VCaP (cell line): Measurements from ENCODE around the gene CD2.

ENCODE experiments used
- H3K27ac ChIP-seq: fragments of 450-650 bp; 2 replicates; pipeline ENCODE4 v1.5.1; 2017
- TF ChIP-seq, protein P1 (sequence below): fragments of 450-650 bp; conservative IDR thresholded peaks from 2 replicates; pipeline ENCODE4 v1.5.1; 2017; ENCODE audit warnings: mild to moderate bottlenecking, moderate library complexity

The CD2 gene

DNA sequence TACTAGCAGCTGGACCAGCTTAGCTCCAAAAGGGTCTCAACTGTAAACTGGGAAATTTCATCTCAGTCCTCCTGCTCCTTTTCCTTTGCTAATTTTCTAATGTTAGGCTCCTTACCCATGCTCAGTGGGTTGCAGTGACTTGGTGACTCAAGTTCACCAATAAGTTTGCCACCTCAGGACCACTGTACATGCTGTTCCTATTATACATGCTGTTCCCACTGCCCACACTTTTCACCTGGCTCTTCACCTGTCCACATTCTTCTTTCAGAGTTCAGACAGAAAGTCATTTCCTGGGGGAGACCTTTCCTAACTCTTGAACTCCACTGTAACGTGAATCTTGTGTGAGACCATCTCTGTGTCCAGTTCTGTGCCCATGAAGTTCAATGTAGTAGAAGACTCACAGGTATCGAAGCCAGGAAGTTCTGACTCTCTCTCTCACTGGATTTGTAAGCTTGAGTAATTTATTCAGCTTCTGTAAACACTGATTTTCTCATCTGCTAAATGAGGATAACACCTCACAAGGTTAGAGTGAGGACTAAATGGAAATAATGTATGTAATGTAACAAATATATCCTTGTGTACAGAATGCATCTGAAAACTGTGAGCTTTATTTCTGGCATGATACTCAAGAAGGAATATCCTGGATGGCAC, 17.9 kb downstream of the CD2 start:
- TF ChIP-seq, protein P1, sequence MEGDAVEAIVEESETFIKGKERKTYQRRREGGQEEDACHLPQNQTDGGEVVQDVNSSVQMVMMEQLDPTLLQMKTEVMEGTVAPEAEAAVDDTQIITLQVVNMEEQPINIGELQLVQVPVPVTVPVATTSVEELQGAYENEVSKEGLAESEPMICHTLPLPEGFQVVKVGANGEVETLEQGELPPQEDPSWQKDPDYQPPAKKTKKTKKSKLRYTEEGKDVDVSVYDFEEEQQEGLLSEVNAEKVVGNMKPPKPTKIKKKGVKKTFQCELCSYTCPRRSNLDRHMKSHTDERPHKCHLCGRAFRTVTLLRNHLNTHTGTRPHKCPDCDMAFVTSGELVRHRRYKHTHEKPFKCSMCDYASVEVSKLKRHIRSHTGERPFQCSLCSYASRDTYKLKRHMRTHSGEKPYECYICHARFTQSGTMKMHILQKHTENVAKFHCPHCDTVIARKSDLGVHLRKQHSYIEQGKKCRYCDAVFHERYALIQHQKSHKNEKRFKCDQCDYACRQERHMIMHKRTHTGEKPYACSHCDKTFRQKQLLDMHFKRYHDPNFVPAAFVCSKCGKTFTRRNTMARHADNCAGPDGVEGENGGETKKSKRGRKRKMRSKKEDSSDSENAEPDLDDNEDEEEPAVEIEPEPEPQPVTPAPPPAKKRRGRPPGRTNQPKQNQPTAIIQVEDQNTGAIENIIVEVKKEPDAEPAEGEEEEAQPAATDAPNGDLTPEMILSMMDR = no peak
- no peak overlapping the region for H3K27ac ChIP-seq

DNA sequence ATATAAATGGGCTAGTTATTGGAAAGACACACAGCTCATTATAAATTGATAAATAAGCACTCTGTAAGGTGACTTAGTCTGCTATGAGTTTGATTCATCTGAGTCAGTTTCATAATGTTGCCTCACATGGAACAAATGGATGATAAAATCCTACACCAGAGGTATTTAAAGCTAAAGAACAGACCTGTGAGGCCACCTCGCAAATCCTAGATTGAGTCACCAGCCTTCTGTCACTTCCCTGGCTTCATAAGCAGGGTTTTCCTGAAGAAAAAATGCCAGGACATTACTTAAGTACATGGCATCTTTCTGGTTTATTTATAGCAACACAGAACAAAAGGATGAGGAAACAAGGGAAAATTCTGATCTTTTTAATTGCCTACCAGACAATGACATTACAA, 18.4 kb downstream of the CD2 start:
- H3K27ac ChIP-seq = no peak overlapping the region
- TF ChIP-seq, protein P1 = no peak

DNA sequence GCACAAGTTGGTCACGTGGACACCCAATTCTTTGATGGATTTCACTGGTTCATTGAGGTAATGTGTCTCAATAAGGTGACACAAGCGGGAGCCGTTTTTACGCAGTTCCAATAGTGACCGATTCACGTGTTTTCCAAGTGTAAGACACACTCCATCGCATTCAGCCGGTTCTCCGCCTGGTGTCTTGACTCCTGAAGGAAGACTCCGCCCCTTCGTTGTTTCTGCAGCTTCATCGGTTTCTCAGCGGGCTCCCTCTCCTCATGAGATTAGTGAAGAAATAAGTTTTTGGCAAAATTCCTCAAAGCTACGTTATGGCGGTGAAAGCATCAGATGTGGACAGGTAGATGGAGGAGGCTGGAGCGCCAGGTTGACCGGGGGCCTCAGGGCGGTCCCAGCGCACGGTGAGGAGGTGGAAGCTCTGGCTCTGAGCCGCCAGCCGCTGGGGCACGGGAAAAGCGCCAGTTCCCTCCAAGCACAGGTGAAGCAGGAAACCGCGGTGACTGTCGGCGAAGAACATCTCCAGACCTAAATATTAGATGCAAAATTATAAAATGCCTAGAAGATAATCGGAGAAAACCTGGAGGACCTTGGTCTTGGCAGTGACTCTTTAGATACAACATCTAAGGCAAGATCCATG, 21.0 kb downstream of the CD2 start:
- no peak overlapping the region for H3K27ac ChIP-seq
- TF ChIP-seq, protein P1 = no peak

GRCh38 chr1:116777831-116778830, 23.9 kb downstream of the CD2 start:
- TF ChIP-seq, protein P1 = no peak
- no peak overlapping the region for H3K27ac ChIP-seq

DNA sequence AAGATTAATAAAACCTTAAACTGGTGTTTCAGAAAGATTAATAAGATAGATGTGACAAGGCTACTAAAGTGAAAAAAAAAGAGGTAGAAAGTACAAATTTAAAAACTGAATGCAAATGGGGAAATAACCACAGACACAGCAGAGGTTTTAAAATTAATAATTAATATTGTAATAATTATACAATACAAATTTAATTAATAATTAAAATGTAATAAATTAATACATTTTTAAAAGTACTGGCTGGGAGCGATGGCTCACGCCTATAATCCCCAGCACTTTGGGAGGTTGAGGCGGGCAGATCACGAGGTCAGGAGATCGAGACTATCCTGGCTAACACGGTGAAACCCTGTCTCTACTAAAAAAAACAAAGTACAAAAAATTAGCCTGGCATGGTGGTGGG, 26.8 kb downstream of the CD2 start:
- no peak overlapping the region for H3K27ac ChIP-seq
- TF ChIP-seq, protein P1 = no peak

- H3K27ac ChIP-seq = no peak overlapping the region
- TF ChIP-seq, protein P1 = no peak
Measured at GRCh38 chr1:116785006-116785405, 30.8 kb downstream of the CD2 start.

DNA sequence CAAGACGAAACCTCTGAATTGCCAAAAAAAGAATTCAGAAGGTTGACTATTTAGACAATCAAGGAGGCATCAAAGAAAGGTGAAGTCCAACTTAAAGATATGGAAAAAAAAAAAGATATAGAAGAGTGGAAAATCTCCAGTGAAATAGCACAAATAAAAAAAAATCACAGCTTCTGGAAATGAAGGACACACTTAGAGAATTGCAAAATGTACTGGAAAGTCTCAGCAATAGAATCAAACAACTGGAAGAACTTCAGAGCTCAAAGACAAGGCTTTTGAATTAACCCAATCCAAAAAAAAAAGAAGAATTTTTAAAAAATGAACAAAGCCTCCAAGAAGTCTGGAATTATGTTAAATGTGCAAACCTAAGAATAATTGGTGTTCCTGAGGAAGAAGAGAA, 31.8 kb downstream of the CD2 start:
- TF ChIP-seq, protein P1 = no peak
- H3K27ac ChIP-seq = no peak overlapping the region
